GM19023 (cell line): ENCODE data around the gene IRX6.

Experiments used
- ATAC-seq: cut with Tn5 transposase; IDR thresholded peaks from one replicate; pipeline ENCODE4 v1.9.1; 2021; ENCODE audit warnings: mild to moderate bottlenecking, moderate library complexity; ENCODE audit not compliant: unreplicated experiment

Gene IRX6

GRCh38 chr16:55322327-55322726 lies 1.7 kb upstream of the IRX6 start:
- no peak for ATAC-seq

GRCh38 chr16:55324285-55325079 lies 479 bp downstream of the IRX6 start:
- no peak for ATAC-seq

GRCh38 chr16:55325080-55325447 lies 1.1 kb downstream of the IRX6 start:
- ATAC-seq, result no peak

GRCh38 chr16:55325458-55326109 lies 1.6 kb downstream of the IRX6 start:
- ATAC-seq, result no peak

GRCh38 chr16:55326261-55327092 lies 2.5 kb downstream of the IRX6 start:
- ATAC-seq, result no peak

- no peak for ATAC-seq
Observed at GRCh38 chr16:55328611-55329569, 4.9 kb downstream of the IRX6 start.

- ATAC-seq, result no peak
Observed at GRCh38 chr16:55329791-55330428, 5.9 kb downstream of the IRX6 start.

GRCh38 chr16:55330781-55331647 lies 7.0 kb downstream of the IRX6 start:
- no peak for ATAC-seq

- ATAC-seq, result no peak
Observed at GRCh38 chr16:55331648-55332185, 7.7 kb downstream of the IRX6 start.

- no peak for ATAC-seq
Observed at GRCh38 chr16:55333684-55334083, 9.7 kb downstream of the IRX6 start.

- no peak for ATAC-seq
Observed at GRCh38 chr16:55338646-55339045, 14.6 kb downstream of the IRX6 start.

- no peak for ATAC-seq
Observed at GRCh38 chr16:55340445-55340844, 16.4 kb downstream of the IRX6 start.

- ATAC-seq, result no peak
Observed at GRCh38 chr16:55341681-55342080, 17.7 kb downstream of the IRX6 start.

- no peak for ATAC-seq
Observed at GRCh38 chr16:55346475-55346874, 22.5 kb downstream of the IRX6 start.

- ATAC-seq, result no peak
Observed at GRCh38 chr16:55349867-55350266, 25.9 kb downstream of the IRX6 start.

GRCh38 chr16:55350984-55351383 lies 27.0 kb downstream of the IRX6 start:
- no peak for ATAC-seq

GRCh38 chr16:55351936-55352335 lies 27.9 kb downstream of the IRX6 start:
- no peak for ATAC-seq

- ATAC-seq, result no peak
Observed at GRCh38 chr16:55357241-55357640, 33.2 kb downstream of the IRX6 start.

GRCh38 chr16:55359946-55360345 lies 35.9 kb downstream of the IRX6 start:
- ATAC-seq, result no peak
